Fibroblast of pulmonary artery (primary cell): ENCODE measurements around the gene MYO6.
A peak's percentile ranks its signal among the peaks of the same experiment; 100 is the strongest.

Source experiments
- DNase-seq: peaks from one replicate; pipeline ENCODE4 v3.0.0-alpha.2; 2010; ENCODE audit warnings: low read depth
- H3K4me3 ChIP-seq: replicated peaks from 2 replicates; pipeline ENCODE4 v1.5.1; 2011; ENCODE audit warnings: low read depth, mild to moderate bottlenecking, control low read depth, low read length, moderate library complexity
- TF ChIP-seq, protein P1 (sequence below): IDR thresholded peaks from 2 replicates; pipeline ENCODE4 v1.5.1; 2011; ENCODE audit warnings: mild to moderate bottlenecking, control low read depth, low read length, inconsistent platforms; ENCODE audit errors: missing control alignments

The MYO6 gene

DNA sequence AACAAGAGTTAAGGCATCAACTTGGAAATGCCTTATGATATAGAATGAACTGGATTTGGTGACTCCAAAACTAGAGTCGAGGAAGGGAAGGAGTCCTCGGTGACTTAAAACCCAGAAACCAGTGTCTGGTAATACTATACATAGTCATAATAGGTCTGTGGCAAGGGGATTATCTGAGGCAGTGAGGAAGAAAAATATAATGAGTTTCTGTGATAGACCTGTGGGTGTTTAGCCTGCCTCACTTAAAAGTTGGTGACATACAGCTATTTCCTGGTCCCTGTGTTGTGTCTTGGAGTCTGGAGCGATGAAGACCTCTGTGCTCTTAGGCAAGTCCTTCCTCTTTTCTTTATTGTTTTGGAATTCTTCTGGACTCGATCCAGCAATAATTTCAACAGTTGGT lies 5.1 kb upstream of the MYO6 start:
- no peak for DNase-seq
- TF ChIP-seq, protein P1, sequence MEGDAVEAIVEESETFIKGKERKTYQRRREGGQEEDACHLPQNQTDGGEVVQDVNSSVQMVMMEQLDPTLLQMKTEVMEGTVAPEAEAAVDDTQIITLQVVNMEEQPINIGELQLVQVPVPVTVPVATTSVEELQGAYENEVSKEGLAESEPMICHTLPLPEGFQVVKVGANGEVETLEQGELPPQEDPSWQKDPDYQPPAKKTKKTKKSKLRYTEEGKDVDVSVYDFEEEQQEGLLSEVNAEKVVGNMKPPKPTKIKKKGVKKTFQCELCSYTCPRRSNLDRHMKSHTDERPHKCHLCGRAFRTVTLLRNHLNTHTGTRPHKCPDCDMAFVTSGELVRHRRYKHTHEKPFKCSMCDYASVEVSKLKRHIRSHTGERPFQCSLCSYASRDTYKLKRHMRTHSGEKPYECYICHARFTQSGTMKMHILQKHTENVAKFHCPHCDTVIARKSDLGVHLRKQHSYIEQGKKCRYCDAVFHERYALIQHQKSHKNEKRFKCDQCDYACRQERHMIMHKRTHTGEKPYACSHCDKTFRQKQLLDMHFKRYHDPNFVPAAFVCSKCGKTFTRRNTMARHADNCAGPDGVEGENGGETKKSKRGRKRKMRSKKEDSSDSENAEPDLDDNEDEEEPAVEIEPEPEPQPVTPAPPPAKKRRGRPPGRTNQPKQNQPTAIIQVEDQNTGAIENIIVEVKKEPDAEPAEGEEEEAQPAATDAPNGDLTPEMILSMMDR: no peak
- no peak overlapping the region for H3K4me3 ChIP-seq

DNA sequence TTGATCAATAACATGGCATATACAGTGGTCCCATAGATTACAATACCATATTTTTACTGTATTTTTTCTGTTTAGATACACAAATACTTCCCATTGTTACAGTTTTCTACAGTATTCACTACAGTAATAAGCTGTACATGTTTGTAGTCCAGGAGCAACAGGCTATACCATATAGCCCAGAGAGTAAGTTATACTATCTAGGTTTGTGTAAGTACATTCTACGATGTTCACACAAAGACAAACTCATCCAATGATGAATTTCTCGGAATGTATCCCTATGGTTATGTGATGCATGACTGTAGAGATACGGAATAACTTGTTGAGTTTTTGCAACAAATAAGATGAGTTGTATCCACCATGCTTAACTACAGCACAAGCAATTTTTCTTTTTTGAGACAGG lies 3.6 kb upstream of the MYO6 start:
- H3K4me3 ChIP-seq: no peak overlapping the region
- TF ChIP-seq, protein P1: no peak
- DNase-seq: no peak

DNA sequence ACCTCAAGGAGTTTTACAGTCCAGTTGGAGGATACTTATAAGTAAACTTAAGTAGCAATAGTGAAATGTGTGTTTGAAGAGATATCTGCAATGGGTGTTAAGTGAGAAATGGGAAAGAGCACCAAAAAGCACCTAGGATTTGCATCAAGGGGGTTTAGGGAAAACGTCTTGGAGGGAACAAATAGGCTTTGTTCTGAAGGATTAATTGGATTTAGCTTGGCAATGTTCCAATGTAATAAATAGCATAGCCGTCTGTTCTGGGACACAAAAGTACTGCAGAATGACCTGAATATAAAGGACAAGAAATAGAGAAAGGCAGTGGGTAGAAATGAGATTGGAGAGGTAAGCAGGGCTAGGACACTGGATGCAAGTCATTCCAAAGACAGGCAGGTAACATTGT lies 2.8 kb upstream of the MYO6 start:
- H3K4me3 ChIP-seq: no peak overlapping the region
- TF ChIP-seq, protein P1: no peak
- no peak for DNase-seq

DNA sequence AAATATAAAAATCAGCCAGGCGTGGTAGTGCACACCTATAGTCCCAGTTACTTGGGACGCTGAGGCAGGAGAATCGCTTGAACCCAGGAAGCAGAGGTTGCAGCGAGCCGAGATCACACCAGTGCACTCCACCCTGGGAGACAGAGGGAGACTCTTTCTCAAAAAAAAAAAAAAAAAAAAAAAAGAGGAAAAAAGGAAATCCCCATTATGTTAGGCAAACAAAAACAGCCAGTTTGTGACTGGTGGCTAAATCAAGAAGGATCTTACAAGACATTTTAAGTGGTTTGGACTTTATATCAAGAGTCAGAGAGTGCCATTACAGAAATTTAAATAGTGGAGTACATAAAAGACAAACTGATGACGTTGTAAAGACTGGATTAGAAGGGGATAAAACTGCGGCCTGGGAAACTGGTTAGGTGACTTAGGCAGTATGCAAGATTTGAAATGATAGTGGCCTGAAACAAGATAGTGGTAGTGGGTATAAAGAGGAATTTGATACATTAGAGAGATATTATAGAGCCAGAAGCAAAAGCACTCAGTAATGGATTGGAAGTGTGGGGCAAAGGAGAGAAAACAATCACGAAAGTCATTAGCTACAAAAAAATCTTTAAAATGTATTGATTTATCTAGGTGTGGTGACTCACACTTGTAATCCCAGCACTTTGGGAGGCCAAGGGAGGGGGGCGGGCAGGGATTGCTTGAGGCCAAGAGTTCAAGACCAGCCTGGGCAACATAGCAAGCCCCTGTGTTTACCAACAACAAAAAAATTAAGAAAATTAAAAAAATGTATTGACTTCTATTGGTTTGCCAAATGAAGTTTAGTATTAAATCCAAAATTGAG lies 1.7 kb upstream of the MYO6 start:
- H3K4me3 ChIP-seq: no peak overlapping the region
- TF ChIP-seq, protein P1: no peak
- no peak for DNase-seq

DNA sequence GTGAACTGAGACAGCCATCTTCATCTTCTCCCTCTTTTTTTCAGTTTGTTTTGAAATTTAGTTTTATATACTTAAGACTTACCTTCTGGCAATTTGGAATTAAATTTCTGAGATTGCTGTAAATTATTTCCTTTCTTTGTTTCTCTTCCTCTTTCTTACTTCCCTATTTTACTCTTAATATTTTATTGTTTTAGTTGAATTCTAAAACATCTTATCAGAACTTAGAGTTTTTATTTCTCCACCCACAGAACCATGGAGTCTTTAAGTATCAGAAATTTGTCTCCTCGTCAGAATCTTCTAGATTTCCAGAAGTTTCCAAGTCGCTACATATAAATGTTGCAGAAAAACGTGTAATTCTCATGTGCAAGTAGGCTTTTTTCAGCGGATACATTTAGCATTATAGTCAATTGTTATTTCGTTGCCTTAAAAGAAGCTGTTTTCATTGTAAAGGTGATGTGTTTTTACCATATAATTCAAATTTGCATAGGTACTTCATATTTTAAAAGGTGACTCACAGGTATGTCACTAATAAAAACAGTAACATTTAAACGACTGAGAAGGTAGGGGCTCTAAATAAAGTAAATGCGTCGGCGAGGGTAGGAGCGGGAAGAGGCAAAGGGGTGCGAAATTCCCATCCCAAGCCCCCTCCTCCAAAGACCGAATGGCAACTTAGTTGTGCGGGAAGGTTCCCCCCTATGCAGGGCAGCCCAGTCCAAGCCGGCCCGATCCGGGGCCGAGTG lies 866 bp upstream of the MYO6 start:
- TF ChIP-seq, protein P1: no peak
- DNase-seq: no peak
- peak overlapping the region; percentile 90 for H3K4me3 ChIP-seq

DNA sequence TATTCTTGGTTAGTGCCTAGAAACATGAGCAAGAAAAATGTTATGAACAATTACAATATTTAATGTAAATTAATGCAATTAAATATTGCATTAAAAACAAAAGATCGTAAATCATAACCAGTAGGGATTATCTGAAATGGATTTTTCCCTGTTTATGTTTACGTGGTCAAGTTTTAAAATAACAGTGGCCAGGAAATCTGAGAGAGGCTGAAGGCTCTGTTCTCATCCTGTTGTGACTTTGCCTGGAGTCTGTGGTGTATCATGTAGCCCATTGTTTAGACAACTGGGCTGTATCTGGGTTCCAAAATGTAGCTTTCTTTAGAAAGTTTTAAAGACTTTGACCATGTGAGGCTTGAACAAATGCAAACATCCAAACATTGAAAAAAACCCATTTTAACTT lies 2.4 kb downstream of the MYO6 start:
- TF ChIP-seq, protein P1: no peak
- no peak overlapping the region for H3K4me3 ChIP-seq
- DNase-seq: peak; percentile 39
